Measurements from ENCODE around the gene ANKHD1.
"Not testable (repeated sequence)": the region's sequence is repeated elsewhere in the genome, so short reads cannot be mapped to it uniquely, and the experiment has no call there.

ANKHD1 gene

DNA sequence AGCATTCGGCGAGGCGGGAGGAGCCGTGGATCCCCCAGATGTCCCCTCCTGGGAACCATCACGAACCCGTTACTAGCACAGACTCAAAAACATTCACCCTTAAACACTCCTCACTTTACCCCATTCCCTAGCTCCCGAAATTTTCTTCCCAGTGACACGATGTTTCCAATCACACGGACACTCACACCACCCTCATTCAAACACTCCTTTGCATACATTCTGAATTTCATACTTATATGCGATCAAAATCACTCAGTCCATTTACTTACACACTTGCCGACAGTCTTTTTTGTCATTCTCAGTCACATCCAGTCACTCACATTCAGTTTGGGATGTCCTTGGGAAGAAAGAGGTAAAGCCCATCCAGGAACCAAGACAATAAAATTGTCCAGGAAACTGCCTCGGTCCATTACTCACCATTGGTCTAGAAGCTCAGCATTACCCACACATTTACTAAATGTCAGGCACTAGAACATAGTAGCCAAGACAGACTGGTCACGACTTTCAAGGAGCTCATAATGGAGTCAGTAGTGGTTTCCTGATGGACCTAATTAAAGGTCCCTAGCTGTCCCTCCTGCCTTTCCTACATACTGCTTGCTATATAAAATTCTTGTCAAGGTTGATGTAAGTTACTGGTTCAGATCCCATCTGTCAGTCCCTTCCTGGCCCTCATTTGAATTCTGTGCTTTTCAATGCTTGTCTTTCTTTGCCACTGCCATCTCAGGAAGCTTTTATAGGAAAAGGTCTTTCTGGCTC lies 163.6 kb downstream of the ANKHD1 start:
- no peak for DNase-seq

DNA sequence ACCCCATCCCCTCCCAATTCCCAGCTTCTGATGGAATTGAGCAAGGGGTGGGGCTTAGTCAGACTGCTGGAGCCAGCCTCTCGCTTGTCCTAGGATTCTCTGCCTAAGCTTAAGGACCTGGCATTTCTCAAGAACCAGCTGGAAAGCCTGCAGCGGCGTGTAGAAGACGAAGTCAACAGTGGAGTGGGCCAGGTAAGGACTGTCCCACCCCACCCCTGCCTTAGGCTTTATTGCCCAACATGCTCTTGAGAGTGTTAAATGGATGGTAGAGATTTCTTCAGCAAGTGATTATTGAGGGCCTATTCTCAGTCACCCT lies 164.1 kb downstream of the ANKHD1 start:
- peak in 1 of 2 experiments; percentile 15 for DNase-seq

DNA sequence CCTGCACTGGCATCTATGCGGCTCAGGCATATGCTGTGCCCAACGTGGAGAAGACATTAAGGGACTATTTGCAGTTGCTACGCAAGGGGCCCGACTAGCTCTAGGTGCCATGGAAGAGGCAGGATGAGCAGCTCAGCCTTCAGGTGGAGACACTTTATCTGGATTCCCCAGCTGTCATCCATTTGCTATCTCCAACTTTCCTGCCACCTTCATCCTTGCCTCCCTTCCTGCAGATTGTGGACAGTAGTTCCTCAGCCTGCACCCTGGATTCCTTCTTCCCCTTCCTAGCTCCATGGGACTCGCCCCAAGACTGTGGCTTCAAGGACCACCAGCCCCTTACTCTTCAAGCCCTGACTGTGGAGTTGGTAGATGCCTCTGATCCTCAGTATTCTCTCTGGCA lies 165.0 kb downstream of the ANKHD1 start:
- DNase-seq = peak in 1 of 2 experiments; percentile 1

DNA sequence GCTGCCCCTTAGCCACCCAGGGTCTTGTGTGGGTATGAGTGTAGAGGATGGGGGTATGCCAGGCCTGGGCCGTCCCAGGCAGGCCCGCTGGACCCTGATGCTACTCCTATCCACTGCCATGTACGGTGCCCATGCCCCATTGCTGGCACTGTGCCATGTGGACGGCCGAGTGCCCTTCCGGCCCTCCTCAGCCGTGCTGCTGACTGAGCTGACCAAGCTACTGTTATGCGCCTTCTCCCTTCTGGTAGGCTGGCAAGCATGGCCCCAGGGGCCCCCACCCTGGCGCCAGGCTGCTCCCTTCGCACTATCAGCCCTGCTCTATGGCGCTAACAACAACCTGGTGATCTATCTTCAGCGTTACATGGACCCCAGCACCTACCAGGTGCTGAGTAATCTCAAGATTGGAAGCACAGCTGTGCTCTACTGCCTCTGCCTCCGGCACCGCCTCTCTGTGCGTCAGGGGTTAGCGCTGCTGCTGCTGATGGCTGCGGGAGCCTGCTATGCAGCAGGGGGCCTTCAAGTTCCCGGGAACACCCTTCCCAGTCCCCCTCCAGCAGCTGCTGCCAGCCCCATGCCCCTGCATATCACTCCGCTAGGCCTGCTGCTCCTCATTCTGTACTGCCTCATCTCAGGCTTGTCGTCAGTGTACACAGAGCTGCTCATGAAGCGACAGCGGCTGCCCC lies 165.6 kb downstream of the ANKHD1 start:
- DNase-seq = peak in 1 of 2 experiments; percentile 13

DNA sequence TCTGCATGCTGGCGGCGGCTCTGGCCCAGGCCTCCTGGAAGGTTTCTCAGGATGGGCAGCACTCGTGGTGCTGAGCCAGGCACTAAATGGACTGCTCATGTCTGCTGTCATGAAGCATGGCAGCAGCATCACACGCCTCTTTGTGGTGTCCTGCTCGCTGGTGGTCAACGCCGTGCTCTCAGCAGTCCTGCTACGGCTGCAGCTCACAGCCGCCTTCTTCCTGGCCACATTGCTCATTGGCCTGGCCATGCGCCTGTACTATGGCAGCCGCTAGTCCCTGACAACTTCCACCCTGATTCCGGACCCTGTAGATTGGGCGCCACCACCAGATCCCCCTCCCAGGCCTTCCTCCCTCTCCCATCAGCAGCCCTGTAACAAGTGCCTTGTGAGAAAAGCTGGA lies 166.2 kb downstream of the ANKHD1 start:
- no peak for DNase-seq

DNA sequence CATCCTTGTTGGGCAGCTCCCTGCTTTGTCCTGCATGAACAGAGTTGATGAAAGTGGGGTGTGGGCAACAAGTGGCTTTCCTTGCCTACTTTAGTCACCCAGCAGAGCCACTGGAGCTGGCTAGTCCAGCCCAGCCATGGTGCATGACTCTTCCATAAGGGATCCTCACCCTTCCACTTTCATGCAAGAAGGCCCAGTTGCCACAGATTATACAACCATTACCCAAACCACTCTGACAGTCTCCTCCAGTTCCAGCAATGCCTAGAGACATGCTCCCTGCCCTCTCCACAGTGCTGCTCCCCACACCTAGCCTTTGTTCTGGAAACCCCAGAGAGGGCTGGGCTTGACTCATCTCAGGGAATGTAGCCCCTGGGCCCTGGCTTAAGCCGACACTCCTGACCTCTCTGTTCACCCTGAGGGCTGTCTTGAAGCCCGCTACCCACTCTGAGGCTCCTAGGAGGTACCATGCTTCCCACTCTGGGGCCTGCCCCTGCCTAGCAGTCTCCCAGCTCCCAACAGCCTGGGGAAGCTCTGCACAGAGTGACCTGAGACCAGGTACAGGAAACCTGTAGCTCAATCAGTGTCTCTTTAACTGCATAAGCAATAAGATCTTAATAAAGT lies 166.9 kb downstream of the ANKHD1 start:
- peak in 1 of 2 experiments; percentile 17 for DNase-seq

DNA sequence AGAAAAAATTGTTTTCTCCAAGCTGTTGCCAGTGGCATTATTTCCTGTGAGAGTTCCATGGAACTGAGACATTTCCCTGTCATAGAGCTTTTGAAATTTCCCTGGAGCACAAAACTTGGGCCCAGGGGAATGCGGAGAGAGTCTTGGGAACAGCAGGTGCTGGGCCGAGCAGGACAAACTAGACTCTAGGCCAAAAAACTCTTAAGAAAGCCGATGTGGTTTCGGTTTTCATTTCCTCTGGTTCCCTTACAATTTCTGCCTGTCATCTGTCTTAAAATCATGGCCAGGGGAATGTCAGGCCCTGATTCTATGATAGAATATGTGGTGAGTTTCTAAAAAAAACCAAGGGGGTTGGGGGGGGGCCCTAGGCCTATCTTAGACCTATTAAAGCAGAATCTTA lies 167.6 kb downstream of the ANKHD1 start:
- DNase-seq = peak in 1 of 2 experiments; percentile 15

DNA sequence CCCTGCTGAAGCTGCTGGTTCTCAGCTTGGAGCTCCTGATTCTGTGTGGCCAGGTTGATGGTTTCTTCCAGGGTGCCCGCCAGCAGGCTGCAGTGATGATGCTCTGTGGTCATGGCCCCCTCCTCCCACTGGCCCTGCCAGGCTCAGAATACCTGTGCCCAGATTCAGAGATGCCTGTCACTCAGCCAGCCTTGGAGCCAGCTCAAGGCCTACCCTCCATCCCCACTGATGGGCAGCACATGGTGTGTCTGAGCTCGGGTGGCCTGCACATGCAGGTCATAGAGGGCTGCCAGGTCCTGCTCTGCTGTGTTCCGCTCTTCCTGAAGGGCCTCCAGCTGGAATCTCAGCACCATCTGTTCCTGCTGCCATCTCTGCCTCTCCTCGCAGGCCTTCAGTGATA lies 168.4 kb downstream of the ANKHD1 start:
- peak in 1 of 2 experiments; percentile 13 for DNase-seq

DNA sequence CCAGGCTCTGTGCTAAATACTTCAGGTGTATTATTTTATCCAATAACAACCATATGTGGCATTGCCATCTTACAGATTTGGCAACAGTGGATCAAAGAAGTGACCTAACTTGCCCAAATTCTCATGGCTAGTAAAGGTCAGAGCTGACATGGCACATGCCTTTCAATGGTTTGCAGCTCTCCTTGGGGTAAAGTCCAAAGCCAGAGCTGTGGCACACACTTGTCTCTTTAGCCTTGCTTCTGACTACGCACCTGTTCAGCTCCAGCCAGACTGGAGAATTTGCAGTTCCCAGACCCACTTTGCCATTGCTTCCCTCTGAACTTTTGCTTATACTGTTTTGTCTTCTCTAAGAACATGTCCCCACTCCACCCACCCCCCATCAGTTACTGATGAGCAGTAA lies 168.9 kb downstream of the ANKHD1 start:
- DNase-seq = peak in 1 of 2 experiments; percentile 11

DNA sequence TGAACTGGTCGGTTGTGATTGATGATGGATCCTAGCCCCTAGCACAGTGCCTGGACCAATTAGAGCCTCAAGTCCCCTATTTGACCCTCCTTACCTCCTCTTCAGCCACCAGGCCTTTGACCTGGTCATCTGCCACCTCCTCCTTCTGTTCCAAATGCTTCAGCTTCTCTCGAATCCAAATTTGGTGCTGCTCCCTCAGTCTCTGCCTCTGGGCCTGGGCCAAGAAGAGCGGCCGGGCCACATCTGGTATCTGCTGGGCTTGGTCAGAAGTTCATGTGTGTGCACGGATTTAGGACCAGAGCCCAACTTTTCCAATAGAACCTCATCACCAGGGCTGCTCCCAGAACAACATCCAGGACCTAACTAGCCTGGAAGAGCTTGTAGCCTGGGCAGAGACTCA lies 169.5 kb downstream of the ANKHD1 start:
- DNase-seq = peak in 1 of 2 experiments; percentile 7

DNA sequence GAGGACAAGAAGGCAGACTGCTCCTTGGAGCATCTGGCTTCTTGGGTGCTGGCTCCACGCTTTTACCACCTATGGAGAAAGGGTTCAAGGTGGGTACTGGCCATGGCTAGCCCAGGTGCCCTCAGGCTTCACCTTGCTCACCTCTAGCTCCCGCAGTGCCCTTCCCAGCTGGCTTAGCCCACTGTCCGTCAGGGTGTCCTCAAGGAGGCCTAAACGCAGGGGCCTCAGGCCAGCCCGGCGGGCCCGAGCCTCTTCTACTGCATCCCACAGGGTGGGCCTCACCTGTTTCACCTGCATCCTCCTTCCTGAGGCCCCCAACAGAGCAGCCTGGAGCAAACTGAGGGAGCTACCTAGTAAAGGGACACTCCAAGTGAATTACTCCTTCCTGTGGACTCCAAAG lies 172.1 kb downstream of the ANKHD1 start:
- DNase-seq = no peak

DNA sequence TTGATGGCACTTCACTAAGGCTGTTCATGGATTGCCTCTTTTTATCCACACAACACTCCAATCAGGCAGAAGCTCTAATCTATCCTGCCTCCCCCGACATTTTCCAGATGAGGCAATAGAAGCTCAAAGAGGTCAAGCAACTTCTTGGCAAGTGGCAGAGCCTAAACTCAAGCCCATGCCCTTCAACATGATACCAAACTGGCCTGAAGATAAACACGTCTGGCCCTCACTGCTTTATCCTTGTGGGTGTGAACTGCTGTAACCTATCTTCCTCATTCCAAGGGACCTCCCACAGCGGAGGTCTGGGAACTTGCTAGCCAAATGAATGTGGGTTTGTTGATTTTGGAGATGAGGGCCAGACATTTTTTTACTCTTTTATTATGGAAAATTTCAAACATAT lies 172.5 kb downstream of the ANKHD1 start:
- DNase-seq = no peak

DNA sequence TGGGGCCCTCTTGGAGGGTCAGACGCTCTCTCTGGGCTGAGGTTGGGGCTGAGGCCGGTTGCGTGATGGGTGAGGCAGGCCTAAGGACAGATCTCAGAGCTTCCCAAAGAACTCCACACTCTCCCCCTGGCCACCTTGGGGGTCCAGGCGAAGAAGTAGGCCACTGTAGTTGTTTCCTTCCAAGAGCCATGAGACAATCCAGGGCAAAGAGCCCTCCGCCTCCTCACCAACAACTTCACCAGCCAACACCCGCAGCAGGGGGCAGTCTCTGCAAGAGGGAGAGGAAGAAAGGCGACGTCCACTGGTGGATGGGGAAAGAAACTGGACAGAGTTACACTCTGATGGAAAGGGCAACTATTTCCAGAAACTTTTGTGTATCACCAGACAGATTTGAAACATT lies 173.7 kb downstream of the ANKHD1 start:
- no peak for DNase-seq

DNA sequence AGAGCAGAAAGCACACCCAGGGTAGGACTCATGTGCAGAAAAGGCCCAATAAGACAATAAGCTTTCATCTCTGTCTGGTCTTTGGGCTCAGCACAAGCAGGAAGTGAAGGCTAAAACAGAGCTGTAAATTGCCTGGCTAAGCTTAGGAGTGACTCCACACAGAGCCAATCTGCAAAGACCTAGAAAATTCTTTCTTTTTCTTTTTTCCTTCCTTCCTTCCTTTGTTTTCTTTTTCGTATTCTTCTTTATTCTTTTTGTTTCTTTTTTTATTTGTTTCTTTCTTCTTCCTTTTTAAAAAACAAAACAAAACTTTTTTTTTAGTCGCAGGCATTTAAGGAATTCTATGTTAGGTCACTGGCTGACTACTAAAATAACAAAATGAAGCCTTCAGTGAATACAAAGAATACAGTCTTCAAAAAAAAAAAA lies 175.2 kb downstream of the ANKHD1 start:
- no peak for DNase-seq

DNA sequence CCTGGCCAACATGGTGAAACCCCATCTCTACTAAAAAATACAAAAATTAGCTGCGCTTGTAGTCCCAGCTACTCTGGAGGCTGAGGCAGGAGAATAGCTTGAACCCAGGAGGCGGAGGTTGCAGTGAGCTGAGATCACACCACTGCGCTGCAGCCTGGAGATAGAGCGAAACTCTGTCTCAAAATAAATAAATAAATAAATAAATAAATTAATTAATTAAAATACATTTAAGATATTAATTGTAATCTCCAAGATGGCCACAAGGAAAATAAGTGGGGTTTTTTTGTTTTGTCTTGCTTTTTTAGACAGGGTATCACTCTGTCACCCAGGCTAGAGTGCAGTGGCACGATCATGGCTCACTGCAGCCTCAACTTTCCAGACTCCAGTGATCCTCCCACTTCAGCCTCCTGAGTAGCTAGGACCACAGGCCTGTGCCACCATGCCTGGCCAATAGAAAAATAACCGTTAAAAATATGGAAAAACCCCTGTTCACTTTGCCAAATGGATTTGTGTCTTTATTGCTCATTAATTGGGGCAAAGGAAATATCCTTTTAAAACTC lies 177.6 kb downstream of the ANKHD1 start:
- DNase-seq = not testable (repeated sequence)

DNA sequence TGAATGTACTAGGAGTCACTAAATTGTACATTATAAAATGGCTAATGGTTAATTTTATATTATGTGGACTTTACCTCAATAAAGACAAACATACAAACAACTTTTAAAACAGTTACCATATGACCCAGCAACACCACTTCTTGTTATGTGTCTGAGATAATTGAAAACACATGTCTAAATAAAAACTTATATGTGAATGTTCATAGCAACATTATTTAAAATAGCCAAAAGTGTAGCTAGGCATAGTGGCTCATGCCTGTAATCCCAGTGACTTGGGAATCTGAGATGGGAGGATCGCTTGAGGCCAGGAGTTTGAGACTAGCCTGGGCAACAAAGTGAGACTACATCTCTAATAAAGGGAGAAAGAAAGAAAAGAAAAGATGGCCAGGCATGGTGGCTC lies 185.9 kb downstream of the ANKHD1 start:
- no peak for DNase-seq

DNA sequence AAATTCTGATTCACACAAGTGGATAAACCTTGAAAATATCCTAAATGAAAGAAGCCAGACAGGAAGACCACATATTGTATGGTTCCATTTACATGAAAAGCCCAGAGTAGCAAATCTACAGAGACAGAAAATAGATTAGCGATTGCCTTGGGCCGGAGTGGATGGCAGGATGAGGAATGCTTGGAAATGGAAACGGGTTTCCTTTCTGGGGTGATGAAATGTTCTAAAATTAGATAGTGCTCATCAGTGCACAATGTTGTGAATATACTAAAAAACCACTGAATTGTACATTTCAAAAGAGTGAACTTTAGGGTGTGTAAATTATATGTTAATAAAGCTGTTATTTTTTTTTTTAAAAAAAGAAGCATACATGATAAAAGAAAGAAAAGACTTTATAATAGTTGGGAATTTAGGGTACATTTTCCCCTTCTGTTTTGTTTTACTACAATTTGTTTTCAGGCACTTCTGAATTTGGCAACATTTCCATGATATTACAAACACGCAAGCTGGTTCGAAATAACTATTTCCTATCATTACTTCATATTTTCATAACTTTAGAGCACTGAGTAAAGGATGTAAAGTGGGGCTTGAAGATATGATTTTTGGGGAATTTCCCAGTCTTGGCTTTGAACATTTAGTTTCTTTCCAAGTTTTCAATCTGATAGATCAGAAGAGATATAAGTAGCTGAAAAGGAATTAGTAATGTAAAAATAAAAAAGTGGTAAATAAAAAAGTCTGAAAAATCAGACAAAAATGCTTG lies 186.9 kb downstream of the ANKHD1 start:
- DNase-seq = no peak
